HepG2 (cell line): ENCODE results near the gene PRR4. TPM values are rescaled to one million over a fixed set of nuclear protein-coding genes. Genes with fewer than 3 reads are reported as not detected.

ENCODE experiments used
- ATAC-seq: fragments of 200-7000 bp; cut with Tn5 transposase; 3 replicates; pipeline ENCODE4 v1.9.1; 2020; ENCODE audit warnings: mild to moderate bottlenecking, moderate library complexity
- BruUV-seq: library from RNA; stranded (reverse); fragments of 400-500 nt; replicated peaks from 2 replicates; lab custom pipeline; 2021; lab: Mats Ljungman, UMichigan
- CTCF ChIA-PET: fragments of 300-600 bp; formaldehyde crosslinking; extraction: SDS; loops from one replicate; lab custom pipeline; 2021; ENCODE audit warnings: low total read pairs, inconsistent platforms, low intra/inter-chr PET ratio; lab: Yijun Ruan, JAX
- POLR2A ChIA-PET: fragments of 350-600 bp; sonication (Branson Sonifier 250); formaldehyde crosslinking; loops from one replicate; lab custom pipeline; 2020; ENCODE audit warnings: antibody characterized with exemption, inconsistent platforms; lab: Yijun Ruan, JAX
- DNase-seq: peaks from one replicate; pipeline ENCODE4 v3.0.0-alpha.2; 2015; ENCODE audit warnings: low spot score
- FAIRE-seq: peaks from 3 replicates; lab custom pipeline; 2011; peaks lifted over from hg19 to GRCh38; lab: Jason Lieb, UNC
- H2AFZ ChIP-seq: one replicate; pipeline ENCODE4 v1.6.1; 2011; ENCODE audit warnings: low read length, inconsistent platforms
- H3K27ac ChIP-seq: fragments of 300-600 bp; 3 replicates; pipeline ENCODE4 v1.8.0; 2011; ENCODE audit warnings: mixed run types, mild to moderate bottlenecking, mixed read lengths, low read length, inconsistent platforms; ENCODE audit not compliant: insufficient read depth; ENCODE audit errors: extremely low read length
- H3K27me3 ChIP-seq, 2 experiments: fragments of 200-600 bp in 1 of 2; 2 replicates in 1 of 2; 3 replicates in 1 of 2; pipeline versions ENCODE4 v1.6.0 to v1.8.0; 2011; ENCODE audit warnings: low read length in 2 of 2, mild to moderate bottlenecking in 2 of 2, moderate library complexity in 2 of 2, inconsistent platforms in 1 of 2; ENCODE audit not compliant: insufficient read depth in 2 of 2, control insufficient read depth in 1 of 2
- H3K36me3 ChIP-seq, 2 experiments: fragments of 200-600 bp in 1 of 2; replicated peaks in 1 of 2; 2 replicates in 1 of 2; 3 replicates in 1 of 2; pipeline versions ENCODE4 v1.5.1 to v1.8.0; 2011; ENCODE audit warnings: low read length in 2 of 2, inconsistent platforms in 1 of 2; ENCODE audit not compliant: insufficient read depth in 2 of 2, control insufficient read depth in 1 of 2
- H3K4me1 ChIP-seq: 2 replicates; pipeline ENCODE4 v1.5.1; 2012; ENCODE audit warnings: low read length, inconsistent platforms; ENCODE audit not compliant: insufficient read depth
- H3K4me2 ChIP-seq: 2 replicates; pipeline ENCODE4 v1.6.0; 2011; ENCODE audit warnings: low read depth, low read length, inconsistent platforms
- H3K4me3 ChIP-seq, 3 experiments: fragments of 200-600 bp in 1 of 3; sonication (generic), shearing (Covaris generic) in 1 of 3; replicated peaks in 1 of 3; 2 replicates each; pipeline ENCODE4 v1.5.1; 2011 to 2016; ENCODE audit warnings: low read length in 3 of 3, inconsistent platforms in 2 of 3, low read depth in 2 of 3, mild to moderate bottlenecking in 2 of 3, control low read depth in 1 of 3, mixed read lengths in 1 of 3; ENCODE audit not compliant: insufficient read depth in 1 of 3
- H3K79me2 ChIP-seq: one replicate; pipeline ENCODE4 v1.6.1; 2011; ENCODE audit warnings: low read length, inconsistent platforms; ENCODE audit not compliant: insufficient read depth
- H3K9ac ChIP-seq: 2 replicates; pipeline ENCODE4 v1.6.0; 2011; ENCODE audit warnings: mild to moderate bottlenecking, low read depth, low read length, inconsistent platforms; ENCODE audit not compliant: insufficient read depth
- H3K9me3 ChIP-seq: 2 replicates; pipeline ENCODE4 v1.5.1; 2012; ENCODE audit warnings: mild to moderate bottlenecking, low read length
- H4K20me1 ChIP-seq: 2 replicates; pipeline ENCODE4 v1.6.0; 2011; ENCODE audit warnings: inconsistent platforms, mild to moderate bottlenecking, low read length, moderate library complexity; ENCODE audit not compliant: insufficient read depth
- BCLAF1 ChIP-seq: fragments of 450-650 bp; IDR thresholded peaks from 2 replicates; pipeline ENCODE4 v1.6.1; 2017; ENCODE audit warnings: mild to moderate bottlenecking
- CEBPB ChIP-seq: IDR thresholded peaks from 2 replicates; pipeline ENCODE4 v1.6.1; 2011; ENCODE audit warnings: low read depth, low read length, improper control_type of control experiment, borderline replicate concordance
- MLX ChIP-seq: IDR thresholded peaks from 2 replicates; pipeline ENCODE4 v1.6.1; 2016
- RERE ChIP-seq: IDR thresholded peaks from 2 replicates; pipeline ENCODE4 v1.6.1; 2016; ENCODE audit warnings: low read depth, missing genetic modification reagents, missing compliant biosample characterization
- RXRB ChIP-seq: IDR thresholded peaks from 2 replicates; pipeline ENCODE4 v1.6.1; 2016; ENCODE audit warnings: borderline replicate concordance, missing genetic modification reagents, missing compliant biosample characterization
- ZNF563 ChIP-seq: sonication (generic); formaldehyde crosslinking; IDR thresholded peaks from 2 replicates; pipeline ENCODE4 v1.8.0; 2022; ENCODE audit warnings: mild to moderate bottlenecking, moderate library complexity, missing genetic modification reagents
- ZNF891 ChIP-seq: sonication (generic); formaldehyde crosslinking; IDR thresholded peaks from 2 replicates; pipeline ENCODE4 v1.5.0; 2020; ENCODE audit warnings: mild to moderate bottlenecking, missing genetic modification reagents
- WGBS: methylation state at CpG from one replicate; pipeline ENCODE4 v1.1.6; 2017; ENCODE audit warnings: low lambda C conversion rate; 5-methylcytosine and 5-hydroxymethylcytosine counted together
- in situ Hi-C: cut with HindIII; loops from 2 replicates; pipeline ENCODE4 v1.10.0; 2017; ENCODE audit warnings: low pct_unique_long_range_greater_than_20kb; ENCODE audit not compliant: extremely low pct_ligation_motif_present
- intact Hi-C: fragments of 100-400 bp; cut with micrococcal nuclease; formaldehyde crosslinking; loops from one replicate; pipeline ENCODE4 v1.10.0; 2022; ENCODE audit not compliant: unreplicated experiment
- polyA plus RNA-seq, 8 experiments: library from polyadenylated mRNA; depleted of rRNA in 3 of 8; stranded (reverse) in 7 of 8; unstranded in 1 of 8; fragments of >200 nt; fragmentation: Illumina TruSeq in 4 of 8; extraction: Trizol in 4 of 8; gene quantifications; 2 replicates each; pipeline versions ENCODE4 v1.2.1 to v1.2.3, GENCODE V29; 2011 to 2016; ENCODE audit warnings: low read depth in 4 of 8, missing spikeins in 1 of 8, mixed read lengths in 1 of 8; ENCODE audit not compliant: insufficient read depth in 1 of 8
- total RNA-seq, 5 experiments: library from RNA; depleted of rRNA; stranded (reverse); fragments of >200 nt; fragmentation: Illumina TruSeq; extraction: Trizol; gene quantifications; 2 replicates each; pipeline ENCODE4 v1.2.3, GENCODE V29; 2016; ENCODE audit warnings: low read depth in 1 of 5
- TF ChIP-seq, protein P1 (sequence below), 2 experiments: fragments of 450-650 bp in 1 of 2; sonication (generic) in 1 of 2; formaldehyde crosslinking; IDR thresholded peaks; 2 replicates each; pipeline versions ENCODE4 v1.5.0 to v1.8.0; 2020 to 2022; ENCODE audit warnings: mild to moderate bottlenecking in 1 of 2, missing genetic modification reagents in 1 of 2

Gene PRR4
- total and polyA plus RNA-seq, 2 of the 13 experiments (the other 11 are each of a cell fraction or from before 2014, with no cell fraction given) = 2.3 to 5.4 TPM

DNA sequence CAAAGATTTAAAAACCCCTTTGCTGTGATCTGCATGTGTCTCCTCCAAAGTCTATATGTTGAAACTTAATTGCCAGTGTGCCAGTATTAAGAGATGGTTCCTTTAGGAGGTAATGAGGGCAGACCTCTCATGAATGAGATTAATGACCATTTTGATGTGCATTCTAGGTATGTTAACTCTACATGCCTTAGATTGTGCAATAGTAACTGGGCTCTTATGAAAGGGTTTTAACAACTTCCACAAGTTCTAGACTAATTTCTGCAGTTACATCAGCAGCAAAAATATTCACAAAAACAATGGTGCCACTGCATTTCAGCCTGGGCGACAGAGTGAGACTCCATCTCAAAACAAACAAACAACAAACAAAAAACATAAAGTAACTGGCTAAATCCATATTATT lies 19.3 kb downstream of the PRR4 start:
- Histone ChIP-seq H3K9ac (no peak overlapping the region), H3K9me3 (no peaks in the 10 kb centered on the region), H3K79me2 (no peaks in the 10 kb centered on the region), H2AFZ (no peak overlapping the region), H3K4me1 (no peaks in the 10 kb centered on the region), H3K4me3 (no peak overlapping the region), H4K20me1 (no peaks in the 10 kb centered on the region), H3K36me3 (no peaks in the 10 kb centered on the region), H3K4me2 (no peak overlapping the region), H3K27me3 (no peaks in the 10 kb centered on the region), H3K27ac (no peak overlapping the region)
- intact Hi-C loops = no loop called here
- ChIA-PET POLR2A (no interaction called here), CTCF (no interaction called here)
- ATAC-seq (no peak), DNase-seq (peak; percentile 3), FAIRE-seq (no peak)
- no TSS peak for BruUV-seq
- in situ Hi-C loops = no loop called here
- TF ChIP-seq ZNF891 (CRISPR knock-in tag) = no peak
- TF ChIP-seq BCLAF1 = no peak
- TF ChIP-seq CEBPB = peak; percentile 84
- TF ChIP-seq MLX (CRISPR knock-in tag) = no peak
- WGBS = 97% methylated on average over 1 of the region's 1 CpG

DNA sequence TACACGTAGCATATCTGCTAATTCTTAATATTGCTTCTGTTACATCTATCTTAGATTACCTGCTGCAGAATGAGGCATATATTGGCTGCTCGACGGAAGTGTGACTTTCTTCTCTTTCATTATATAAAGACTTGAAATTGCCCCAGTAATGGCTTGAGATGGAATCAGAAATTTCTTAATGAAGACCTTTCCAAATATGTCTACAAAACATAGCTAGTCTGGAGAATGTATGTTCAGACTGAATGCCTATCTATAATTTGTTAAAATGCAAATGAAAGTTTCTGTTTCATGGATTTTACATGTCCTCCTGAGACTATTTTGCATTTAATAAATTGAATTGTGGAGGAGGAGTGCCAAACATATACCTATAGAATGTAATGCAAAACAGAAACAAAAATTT lies 23.0 kb downstream of the PRR4 start, which contains the start of gene TAS2R10:
Gene TAS2R10, minus strand, starts transcription at position 101 of the 400 bp plus-strand sequence. Its CDS starts 89 bp downstream, at position 12.
- intact Hi-C loops = no loop called here
- Histone ChIP-seq H4K20me1 (no peaks in the 10 kb centered on the region), H3K4me2 (no peak within 1 kb of the TSS), H3K4me1 (no peaks in the 10 kb centered on the region), H3K9ac (no peak within 1 kb of the TSS), H2AFZ (no peak within 1 kb of the TSS), H3K9me3 (no peaks in the 10 kb centered on the region), H3K36me3 (no peaks in the 10 kb centered on the region), H3K4me3 (no peak within 1 kb of the TSS), H3K79me2 (no peaks in the 10 kb centered on the region), H3K27me3 (no peaks in the 10 kb centered on the region), H3K27ac (no peak within 1 kb of the TSS)
- ATAC-seq = no peak
- DNase-seq = no peak
- no peak for FAIRE-seq
- ChIA-PET POLR2A (no interaction called here), CTCF (no interaction called here)
- 84% methylated on average over 3 of the region's 3 CpGs for WGBS
- in situ Hi-C loops = no loop called here
- BruUV-seq = no TSS peak
- no peak for TF ChIP-seq RERE (CRISPR knock-in tag)
- no peak for TF ChIP-seq ZNF563 (CRISPR knock-in tag)
- TF ChIP-seq RXRB (CRISPR knock-in tag) = no peak
- TF ChIP-seq, protein P1, sequence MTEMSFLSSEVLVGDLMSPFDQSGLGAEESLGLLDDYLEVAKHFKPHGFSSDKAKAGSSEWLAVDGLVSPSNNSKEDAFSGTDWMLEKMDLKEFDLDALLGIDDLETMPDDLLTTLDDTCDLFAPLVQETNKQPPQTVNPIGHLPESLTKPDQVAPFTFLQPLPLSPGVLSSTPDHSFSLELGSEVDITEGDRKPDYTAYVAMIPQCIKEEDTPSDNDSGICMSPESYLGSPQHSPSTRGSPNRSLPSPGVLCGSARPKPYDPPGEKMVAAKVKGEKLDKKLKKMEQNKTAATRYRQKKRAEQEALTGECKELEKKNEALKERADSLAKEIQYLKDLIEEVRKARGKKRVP (CRISPR knock-in tag; IDR thresholded peaks at IDR 0.05) = no peak
